CD14-positive monocyte (primary cell): ENCODE measurements around the gene GABARAP. TPM values are rescaled to one million over a fixed set of nuclear protein-coding genes. Genes with fewer than 3 reads are reported as not detected.

Experiments used
- DNase-seq, 3 donors: peaks; one replicate each; pipeline ENCODE4 v3.0.0-alpha.2; 2011 to 2022
- H2AFZ ChIP-seq: 2 replicates; pipeline ENCODE4 v1.6.0; 2012; ENCODE audit warnings: mild to moderate bottlenecking, low read depth, low read length, inconsistent platforms; ENCODE audit not compliant: insufficient read depth, poor library complexity, severe bottlenecking
- H3K27ac ChIP-seq, 2 donors: 1 replicate in 1 of 2; 2 replicates in 1 of 2; pipeline ENCODE4 v1.5.1; 2012 to 2013; ENCODE audit warnings: low read length in 2 of 2, control low read depth in 1 of 2, inconsistent platforms in 1 of 2, low read depth in 1 of 2, mild to moderate bottlenecking in 1 of 2
- H3K27me3 ChIP-seq, 2 donors: one replicate each; pipeline versions ENCODE4 v1.6.0 to v1.6.1; 2011 to 2013; ENCODE audit warnings: low read length in 2 of 2; ENCODE audit not compliant: control insufficient read depth in 2 of 2, insufficient read depth in 2 of 2
- H3K36me3 ChIP-seq, 2 donors: replicated peaks in 1 of 2; 1 replicate in 1 of 2; 2 replicates in 1 of 2; pipeline versions ENCODE4 v1.5.1 to v1.6.1; 2012 to 2013; ENCODE audit warnings: low read length in 2 of 2, control low read depth in 1 of 2, inconsistent platforms in 1 of 2, mild to moderate bottlenecking in 1 of 2; ENCODE audit not compliant: insufficient read depth in 2 of 2, control insufficient read depth in 1 of 2
- H3K4me1 ChIP-seq, 2 donors: 1 replicate in 1 of 2; 2 replicates in 1 of 2; pipeline versions ENCODE4 v1.5.1 to v1.6.1; 2012 to 2013; ENCODE audit warnings: low read length in 2 of 2, control low read depth in 1 of 2, inconsistent platforms in 1 of 2, mild to moderate bottlenecking in 1 of 2, moderate library complexity in 1 of 2; ENCODE audit not compliant: insufficient read depth in 2 of 2, control insufficient read depth in 1 of 2
- H3K4me2 ChIP-seq: replicated peaks from 2 replicates; pipeline ENCODE3; 2012; ENCODE audit warnings: low read length, moderate library complexity, mild to moderate bottlenecking; ENCODE audit not compliant: poor library complexity, severe bottlenecking; ENCODE audit errors: extremely low read depth
- H3K4me3 ChIP-seq, 3 experiments: fragments of 200-600 bp in 1 of 3; sonication (generic) in 1 of 3; replicated peaks in 1 of 3; 1 replicate in 2 of 3; 2 replicates in 1 of 3; pipeline ENCODE4 v1.5.1; 2011 to 2013; ENCODE audit warnings: low read length in 3 of 3, mild to moderate bottlenecking in 3 of 3, control low read depth in 2 of 3, low read depth in 2 of 3, inconsistent platforms in 1 of 3, moderate library complexity in 1 of 3
- H3K79me2 ChIP-seq: 2 replicates; pipeline ENCODE4 v1.6.0; 2012; ENCODE audit warnings: mild to moderate bottlenecking, control low read depth, inconsistent platforms, low read length, moderate library complexity; ENCODE audit not compliant: insufficient read depth
- H3K9ac ChIP-seq: 2 replicates; pipeline ENCODE4 v1.6.0; 2017; ENCODE audit warnings: low read length, mild to moderate bottlenecking; ENCODE audit not compliant: insufficient read depth, poor library complexity, severe bottlenecking
- H3K9me3 ChIP-seq, 2 donors: replicated peaks in 1 of 2; 1 replicate in 1 of 2; 2 replicates in 1 of 2; pipeline versions ENCODE4 v1.5.1 to v1.6.1; 2012 to 2013; ENCODE audit warnings: low read length in 2 of 2, control low read depth in 1 of 2; ENCODE audit not compliant: control insufficient read depth in 1 of 2, insufficient read depth in 1 of 2
- H4K20me1 ChIP-seq: 2 replicates; pipeline ENCODE4 v1.6.0; 2012; ENCODE audit warnings: mild to moderate bottlenecking, low read length, control low read depth, moderate library complexity; ENCODE audit not compliant: insufficient read depth
- H3K27ac Mint-ChIP-seq, 7 donors: one replicate each; pipeline ENCODE4 v1.8.0; 2020; ENCODE audit warnings: mild to moderate bottlenecking in 7 of 7, mixed read lengths in 7 of 7, moderate library complexity in 6 of 7, inconsistent platforms in 2 of 7
- H3K27me3 Mint-ChIP-seq, 3 donors: one replicate each; pipeline ENCODE4 v1.8.0; 2021 to 2022; ENCODE audit warnings: low read depth in 3 of 3, mild to moderate bottlenecking in 3 of 3, mixed read lengths in 3 of 3, moderate library complexity in 3 of 3, inconsistent platforms in 1 of 3
- H3K36me3 Mint-ChIP-seq, 2 donors: one replicate each; pipeline ENCODE4 v1.8.0; 2020; ENCODE audit warnings: mixed read lengths in 2 of 2, inconsistent platforms in 1 of 2, mild to moderate bottlenecking in 1 of 2
- H3K4me1 Mint-ChIP-seq: one replicate; pipeline ENCODE4 v1.8.0; 2020; ENCODE audit warnings: mild to moderate bottlenecking, mixed read lengths
- H3K4me3 Mint-ChIP-seq, 2 donors: one replicate each; pipeline ENCODE4 v1.8.0; 2020; ENCODE audit warnings: mild to moderate bottlenecking in 2 of 2, mixed read lengths in 2 of 2, moderate library complexity in 1 of 2
- H3K9me3 Mint-ChIP-seq, 7 donors: one replicate each; pipeline ENCODE4 v1.8.0; 2020 to 2022; ENCODE audit warnings: mixed read lengths in 7 of 7, mild to moderate bottlenecking in 6 of 7, moderate library complexity in 6 of 7, inconsistent platforms in 2 of 7
- WGBS: methylation state at CpG from one replicate; pipeline ENCODE4 v1.1.5; 2013; ENCODE audit warnings: missing lambda C conversion rate; ENCODE audit not compliant: insufficient coverage; 5-methylcytosine and 5-hydroxymethylcytosine counted together
- intact Hi-C, 2 donors: fragments of 100-400 bp; cut with micrococcal nuclease; formaldehyde crosslinking; loops; one replicate each; pipeline versions ENCODE4 v1.15.0 to v1.15.1; 2023
- polyA plus RNA-seq, 3 donors: library from polyadenylated mRNA; depleted of rRNA in 1 of 3; unstranded in 2 of 3; stranded (reverse) in 1 of 3; fragments of 300-500 nt in 2 of 3; fragments of >200 nt in 1 of 3; fragmentation: Illumina TruSeq in 2 of 3; gene quantifications; 1 replicate in 2 of 3; 2 replicates in 1 of 3; pipeline ENCODE4 v1.2.3, GENCODE V29; 2012 to 2021
- TF ChIP-seq, protein P1 (sequence below): fragments of 200-600 bp; IDR thresholded peaks from one replicate; pipeline ENCODE4 v1.8.0; 2022; ENCODE audit warnings: antibody characterized with exemption, mild to moderate bottlenecking

GABARAP gene
- polyA plus RNA-seq, 3 donors: 1,029 to 2,937 (median 2,814) TPM

DNA sequence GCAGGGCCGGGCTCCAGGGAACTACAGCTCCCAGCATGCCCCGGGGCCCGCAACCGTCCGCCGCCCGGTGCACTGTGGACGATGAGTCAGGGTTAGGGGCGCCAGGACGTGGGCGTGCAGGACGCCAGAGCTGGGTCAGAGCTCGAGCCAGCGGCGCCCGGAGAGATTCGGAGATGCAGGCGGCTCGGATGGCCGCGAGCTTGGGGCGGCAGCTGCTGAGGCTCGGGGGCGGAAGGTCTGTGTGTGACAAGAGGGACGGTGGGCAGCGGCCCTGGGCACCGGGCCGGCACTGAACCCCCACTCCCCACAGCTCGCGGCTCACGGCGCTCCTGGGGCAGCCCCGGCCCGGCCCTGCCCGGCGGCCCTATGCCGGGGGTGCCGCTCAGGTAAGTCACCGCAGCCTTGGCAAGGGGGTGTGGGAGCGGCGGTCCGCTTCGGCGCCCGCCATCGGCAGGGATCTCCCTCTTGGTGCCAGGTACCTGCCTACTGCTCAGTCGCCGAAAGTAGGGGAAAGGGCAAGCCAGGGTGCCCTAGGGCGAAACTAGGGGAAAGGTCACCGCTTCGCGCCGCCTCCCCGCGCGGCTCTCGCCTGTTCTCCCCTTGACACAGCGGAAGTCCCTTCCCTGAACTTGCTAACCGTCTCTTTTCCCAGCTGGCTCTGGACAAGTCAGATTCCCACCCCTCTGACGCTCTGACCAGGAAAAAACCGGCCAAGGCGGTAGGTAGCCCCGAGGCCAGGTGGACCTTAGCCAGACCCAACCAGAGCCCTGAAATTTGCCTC lies 22.2 kb downstream of the GABARAP start, which contains the start of the genes ACADVL and DLG4:
ACADVL (plus strand) TSS at position 127 of the 781 bp plus-strand sequence; CDS start at position 174, 47 bp downstream.
DLG4 (minus strand) TSS at position 25 of the 781 bp plus-strand sequence.
- H3K4me1 Mint-ChIP-seq: peaks cover 60% of the 10 kb centered on the region
- under 1% methylated on average over 50 of the region's 63 CpGs for WGBS
- peaks cover 29% of the 10 kb centered on the region for H4K20me1 ChIP-seq

More for the DNA sequence above, 22.2 kb downstream of the GABARAP start, which contains the start of the genes ACADVL and DLG4:
- Histone ChIP-seq H3K4me3 (peak within 1 kb of the TSS; percentile 65 to 94 (median 77)), H3K9me3 (no peaks in the 10 kb centered on the region), H2AFZ (peak within 1 kb of the TSS; percentile 65), H3K4me1 (peaks cover 56 to 65% of the 10 kb centered on the region in 2 donors), H3K36me3 (peaks cover 33 to 37% of the 10 kb centered on the region in 2 donors), H3K4me2 (peak within 1 kb of the TSS; percentile 96), H3K9ac (peak within 1 kb of the TSS; percentile 91), H3K79me2 (peaks cover 48% of the 10 kb centered on the region), H3K27me3 (no peaks in the 10 kb centered on the region), H3K27ac (peak within 1 kb of the TSS; percentile 50 to 85)
- intact Hi-C loops: loop anchor here (2.0 to 10.0 kb wide), 4 partner anchors 17 to 185 kb away; partner anchors contain the start of genes CTDNEP1 (in 1 of the 2), ELP5 (in 1 of the 2), NLGN2 (in 1 of the 2) and TMEM256 (in 1 of the 2)
- peak within 1 kb of the TSS; percentile 96 to 98 for H3K4me3 Mint-ChIP-seq
- TF ChIP-seq, protein P1, sequence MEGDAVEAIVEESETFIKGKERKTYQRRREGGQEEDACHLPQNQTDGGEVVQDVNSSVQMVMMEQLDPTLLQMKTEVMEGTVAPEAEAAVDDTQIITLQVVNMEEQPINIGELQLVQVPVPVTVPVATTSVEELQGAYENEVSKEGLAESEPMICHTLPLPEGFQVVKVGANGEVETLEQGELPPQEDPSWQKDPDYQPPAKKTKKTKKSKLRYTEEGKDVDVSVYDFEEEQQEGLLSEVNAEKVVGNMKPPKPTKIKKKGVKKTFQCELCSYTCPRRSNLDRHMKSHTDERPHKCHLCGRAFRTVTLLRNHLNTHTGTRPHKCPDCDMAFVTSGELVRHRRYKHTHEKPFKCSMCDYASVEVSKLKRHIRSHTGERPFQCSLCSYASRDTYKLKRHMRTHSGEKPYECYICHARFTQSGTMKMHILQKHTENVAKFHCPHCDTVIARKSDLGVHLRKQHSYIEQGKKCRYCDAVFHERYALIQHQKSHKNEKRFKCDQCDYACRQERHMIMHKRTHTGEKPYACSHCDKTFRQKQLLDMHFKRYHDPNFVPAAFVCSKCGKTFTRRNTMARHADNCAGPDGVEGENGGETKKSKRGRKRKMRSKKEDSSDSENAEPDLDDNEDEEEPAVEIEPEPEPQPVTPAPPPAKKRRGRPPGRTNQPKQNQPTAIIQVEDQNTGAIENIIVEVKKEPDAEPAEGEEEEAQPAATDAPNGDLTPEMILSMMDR: no peak
- H3K27me3 Mint-ChIP-seq: peaks cover 0 to 2% (median 2%) of the 10 kb centered on the region in 3 donors
- peaks cover 35 to 40% of the 10 kb centered on the region in 2 donors for H3K36me3 Mint-ChIP-seq
- peak within 1 kb of the TSS; percentile 89 to 97 (median 94) for H3K27ac Mint-ChIP-seq
- DNase-seq: peak; percentile 74 to 78 (median 78)
- H3K9me3 Mint-ChIP-seq: peaks cover 0 to 2% (median 0%) of the 10 kb centered on the region in 7 donors
